Transverse colon (tissue), 3 donors: ENCODE measurements around the gene ESYT1.

Experiments used
- EP300 ChIP-seq: sonication (generic); formaldehyde crosslinking; IDR thresholded peaks from one replicate; pipeline ENCODE4 v1.6.1; 2017; ENCODE audit warnings: antibody characterized with exemption, low read depth
- POLR2A ChIP-seq: fragments of 450-650 bp; IDR thresholded peaks from one replicate; pipeline ENCODE4 v1.6.1; 2016; ENCODE audit warnings: antibody characterized with exemption, mild to moderate bottlenecking, moderate library complexity
- TF ChIP-seq, protein P1 (sequence below), 5 experiments: fragments of 200-600 bp in 3 of 5; fragments of 450-650 bp in 2 of 5; sonication (generic) in 3 of 5; IDR thresholded peaks; 1 replicate in 2 of 5; 2 replicates in 3 of 5; pipeline ENCODE4 v1.5.1; 2016 to 2017; ENCODE audit warnings: antibody characterized with exemption in 5 of 5, inconsistent platforms in 3 of 5, mild to moderate bottlenecking in 2 of 5, moderate library complexity in 1 of 5

DNA sequence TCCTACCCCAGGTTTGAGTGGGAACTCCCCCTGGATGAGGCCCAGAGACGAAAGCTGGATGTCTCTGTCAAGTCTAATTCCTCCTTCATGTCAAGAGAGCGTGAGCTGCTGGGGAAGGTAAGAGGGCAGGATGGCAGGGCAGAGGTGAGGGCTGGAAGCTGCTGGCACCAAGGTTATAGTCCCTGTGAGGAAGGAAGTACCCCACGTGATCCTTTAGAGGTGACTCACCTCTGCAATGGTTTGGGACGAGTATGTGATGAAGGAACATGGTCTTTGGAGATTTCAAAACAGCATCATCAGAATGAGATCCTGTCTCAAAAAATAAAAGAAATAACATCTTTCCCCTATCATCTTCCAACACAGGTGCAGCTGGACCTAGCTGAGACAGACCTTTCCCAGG lies 15.2 kb downstream of the ESYT1 start:
- TF ChIP-seq POLR2A: no peak
- TF ChIP-seq, protein P1, sequence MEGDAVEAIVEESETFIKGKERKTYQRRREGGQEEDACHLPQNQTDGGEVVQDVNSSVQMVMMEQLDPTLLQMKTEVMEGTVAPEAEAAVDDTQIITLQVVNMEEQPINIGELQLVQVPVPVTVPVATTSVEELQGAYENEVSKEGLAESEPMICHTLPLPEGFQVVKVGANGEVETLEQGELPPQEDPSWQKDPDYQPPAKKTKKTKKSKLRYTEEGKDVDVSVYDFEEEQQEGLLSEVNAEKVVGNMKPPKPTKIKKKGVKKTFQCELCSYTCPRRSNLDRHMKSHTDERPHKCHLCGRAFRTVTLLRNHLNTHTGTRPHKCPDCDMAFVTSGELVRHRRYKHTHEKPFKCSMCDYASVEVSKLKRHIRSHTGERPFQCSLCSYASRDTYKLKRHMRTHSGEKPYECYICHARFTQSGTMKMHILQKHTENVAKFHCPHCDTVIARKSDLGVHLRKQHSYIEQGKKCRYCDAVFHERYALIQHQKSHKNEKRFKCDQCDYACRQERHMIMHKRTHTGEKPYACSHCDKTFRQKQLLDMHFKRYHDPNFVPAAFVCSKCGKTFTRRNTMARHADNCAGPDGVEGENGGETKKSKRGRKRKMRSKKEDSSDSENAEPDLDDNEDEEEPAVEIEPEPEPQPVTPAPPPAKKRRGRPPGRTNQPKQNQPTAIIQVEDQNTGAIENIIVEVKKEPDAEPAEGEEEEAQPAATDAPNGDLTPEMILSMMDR (IDR thresholded peaks at IDR 0.05): no peak
- TF ChIP-seq EP300: no peak
